Suprapubic skin (tissue), 4 donors: ENCODE results near the gene FSTL4. TPM values are rescaled to one million over a fixed set of nuclear protein-coding genes. Genes with fewer than 3 reads are reported as not detected.

Experiments
- DNase-seq, 2 donors: peaks; one replicate each; pipeline ENCODE4 v3.0.0-alpha.2; 2019; ENCODE audit warnings: low spot score in 2 of 2
- H3K27ac ChIP-seq: fragments of 200-600 bp; sonication (generic); one replicate; pipeline ENCODE4 v1.5.1; 2019
- H3K27me3 ChIP-seq: fragments of 200-600 bp; sonication (generic); one replicate; pipeline ENCODE4 v1.5.1; 2019
- H3K36me3 ChIP-seq: fragments of 200-600 bp; sonication (generic); one replicate; pipeline ENCODE4 v1.5.1; 2019
- H3K4me1 ChIP-seq: fragments of 200-600 bp; sonication (generic); one replicate; pipeline ENCODE4 v1.5.1; 2019
- H3K4me3 ChIP-seq: fragments of 200-600 bp; sonication (generic); one replicate; pipeline ENCODE4 v1.5.1; 2019; ENCODE audit warnings: mild to moderate bottlenecking
- H3K9me3 ChIP-seq: fragments of 200-600 bp; sonication (generic); one replicate; pipeline ENCODE4 v1.5.1; 2019
- CTCF ChIP-seq, 2 donors: fragments of 200-600 bp in 1 of 2; fragments of 450-650 bp in 1 of 2; sonication (generic) in 1 of 2; IDR thresholded peaks; one replicate each; pipeline ENCODE4 v1.5.1; 2016 to 2019; ENCODE audit warnings: antibody characterized with exemption in 2 of 2, mild to moderate bottlenecking in 1 of 2, moderate library complexity in 1 of 2
- EP300 ChIP-seq: sonication (generic); formaldehyde crosslinking; IDR thresholded peaks from one replicate; pipeline ENCODE4 v1.6.1; 2017; ENCODE audit warnings: antibody characterized with exemption
- POLR2A ChIP-seq, 2 donors: fragments of 450-650 bp; IDR thresholded peaks; one replicate each; pipeline ENCODE4 v1.6.1; 2017; ENCODE audit warnings: antibody characterized with exemption in 2 of 2, mild to moderate bottlenecking in 2 of 2, moderate library complexity in 2 of 2
- POLR2AphosphoS5 ChIP-seq, 3 donors: sonication (generic); formaldehyde crosslinking; IDR thresholded peaks; one replicate each; pipeline ENCODE4 v1.6.1; 2017; ENCODE audit warnings: antibody characterized with exemption in 3 of 3
- WGBS: methylation state at CpG from one replicate; pipeline ENCODE4 v1.1.5; 2018; 5-methylcytosine and 5-hydroxymethylcytosine counted together
- total RNA-seq, 4 donors: library from RNA; depleted of rRNA; stranded (reverse); fragments of >200 nt; gene quantifications; one replicate each; pipeline ENCODE4 v1.1.0, GENCODE V29; 2016

Gene FSTL4
- total RNA-seq, 4 donors from 2014 or later, result 2.3 to 6.4 (median 5.8) TPM

GRCh38 chr5:133363807-133364587 is 248.3 kb downstream of the FSTL4 start:
- Histone ChIP-seq H3K9me3 (no peaks in the 10 kb centered on the region), H3K27me3 (no peaks in the 10 kb centered on the region), H3K27ac (no peak overlapping the region), H3K36me3 (no peaks in the 10 kb centered on the region), H3K4me3 (no peak overlapping the region), H3K4me1 (no peaks in the 10 kb centered on the region)
- WGBS, result 90% methylated on average over 8 of the region's 10 CpGs
- DNase-seq, result peak in 1 of 2 donors; percentile 52
- TF ChIP-seq EP300, result no peak
- TF ChIP-seq POLR2A (IDR thresholded peaks at IDR 0.05), result no peak
- no peak for TF ChIP-seq POLR2AphosphoS5 (IDR thresholded peaks at IDR 0.05)
- no peak for TF ChIP-seq CTCF (IDR thresholded peaks at IDR 0.05)

- H3K27me3 ChIP-seq, result no peaks in the 10 kb centered on the region
- no peak overlapping the region for H3K27ac ChIP-seq
- H3K36me3 ChIP-seq, result no peaks in the 10 kb centered on the region
- TF ChIP-seq EP300, result no peak
- no peak for TF ChIP-seq CTCF (IDR thresholded peaks at IDR 0.05)
- TF ChIP-seq POLR2AphosphoS5 (IDR thresholded peaks at IDR 0.05), result no peak
- TF ChIP-seq POLR2A (IDR thresholded peaks at IDR 0.05), result no peak
- 89% methylated on average over 7 of the region's 7 CpGs for WGBS
- no peaks in the 10 kb centered on the region for H3K9me3 ChIP-seq
- H3K4me3 ChIP-seq, result no peak overlapping the region
- peak in 1 of 2 donors; percentile 38 for DNase-seq
- no peaks in the 10 kb centered on the region for H3K4me1 ChIP-seq
These were observed 249.9 kb downstream of the FSTL4 start for GRCh38 chr5:133362438-133362837.

- H3K4me1 ChIP-seq, result no peaks in the 10 kb centered on the region
- no peak overlapping the region for H3K4me3 ChIP-seq
- TF ChIP-seq POLR2AphosphoS5 (IDR thresholded peaks at IDR 0.05), result no peak
- TF ChIP-seq EP300, result no peak
- TF ChIP-seq POLR2A (IDR thresholded peaks at IDR 0.05), result no peak
- no peak for TF ChIP-seq CTCF (IDR thresholded peaks at IDR 0.05)
- DNase-seq, result no peak
- no peaks in the 10 kb centered on the region for H3K27me3 ChIP-seq
- no peaks in the 10 kb centered on the region for H3K36me3 ChIP-seq
- H3K9me3 ChIP-seq, result no peaks in the 10 kb centered on the region
- H3K27ac ChIP-seq, result no peak overlapping the region
- WGBS, result 70% methylated on average over 1 of the region's 1 CpG
These were observed 250.4 kb downstream of the FSTL4 start for GRCh38 chr5:133361922-133362321.

GRCh38 chr5:133360693-133361472 is 251.5 kb downstream of the FSTL4 start:
- Histone ChIP-seq H3K4me3 (no peak overlapping the region), H3K9me3 (no peaks in the 10 kb centered on the region), H3K27ac (no peak overlapping the region), H3K4me1 (no peaks in the 10 kb centered on the region), H3K27me3 (no peaks in the 10 kb centered on the region), H3K36me3 (no peaks in the 10 kb centered on the region)
- DNase-seq, result peak in 1 of 2 donors; percentile 12
- TF ChIP-seq EP300 (no peak), POLR2AphosphoS5 (IDR thresholded peaks at IDR 0.05) (no peak), CTCF (IDR thresholded peaks at IDR 0.05) (no peak), POLR2A (IDR thresholded peaks at IDR 0.05) (no peak)
- WGBS, result 80% methylated on average over 18 of the region's 18 CpGs

GRCh38 chr5:133359861-133360260 is 252.5 kb downstream of the FSTL4 start:
- Histone ChIP-seq H3K4me1 (no peaks in the 10 kb centered on the region), H3K4me3 (no peak overlapping the region), H3K27ac (no peak overlapping the region), H3K9me3 (no peaks in the 10 kb centered on the region), H3K27me3 (no peaks in the 10 kb centered on the region), H3K36me3 (no peaks in the 10 kb centered on the region)
- WGBS, result 83% methylated on average over 8 of the region's 8 CpGs
- peak in 1 of 2 donors; percentile 35 for DNase-seq
- no peak for TF ChIP-seq EP300
- no peak for TF ChIP-seq POLR2A (IDR thresholded peaks at IDR 0.05)
- no peak for TF ChIP-seq POLR2AphosphoS5 (IDR thresholded peaks at IDR 0.05)
- no peak for TF ChIP-seq CTCF (IDR thresholded peaks at IDR 0.05)
